ENCODE measurements around the gene CDKN2B-AS1.

Gene CDKN2B-AS1

GRCh38 chr9:22088053-22088716, 93.6 kb downstream of the CDKN2B-AS1 start:
- no peak for DNase-seq (ENCODE audit: low read depth)

GRCh38 chr9:22088717-22089061, 94.1 kb downstream of the CDKN2B-AS1 start:
- no peak for DNase-seq (ENCODE audit: low read depth)

- DNase-seq (ENCODE audit: low read depth) = no peak
Measured at GRCh38 chr9:22097707-22098106, 103.1 kb downstream of the CDKN2B-AS1 start.

- no peak for DNase-seq (ENCODE audit: low read depth)
Measured at GRCh38 chr9:22098643-22099332, 104.2 kb downstream of the CDKN2B-AS1 start.

- DNase-seq (ENCODE audit: low read depth) = no peak
Measured at GRCh38 chr9:22100626-22101025, 106.0 kb downstream of the CDKN2B-AS1 start.

- DNase-seq (ENCODE audit: low read depth) = no peak
Measured at GRCh38 chr9:22102146-22103053, 107.8 kb downstream of the CDKN2B-AS1 start.

- DNase-seq (ENCODE audit: low read depth) = no peak
Measured at GRCh38 chr9:22103685-22104575, 109.3 kb downstream of the CDKN2B-AS1 start.

GRCh38 chr9:22105005-22105722, 110.6 kb downstream of the CDKN2B-AS1 start:
- no peak for DNase-seq (ENCODE audit: low read depth)

- DNase-seq (ENCODE audit: low read depth) = no peak
Measured at GRCh38 chr9:22107202-22108045, 112.8 kb downstream of the CDKN2B-AS1 start.

- no peak for DNase-seq (ENCODE audit: low read depth)
Measured at GRCh38 chr9:22108581-22109370, 114.2 kb downstream of the CDKN2B-AS1 start.

- DNase-seq (ENCODE audit: low read depth) = no peak
Measured at GRCh38 chr9:22111176-22111953, 116.8 kb downstream of the CDKN2B-AS1 start.

- DNase-seq (ENCODE audit: low read depth) = no peak
Measured at GRCh38 chr9:22111954-22112247, 117.3 kb downstream of the CDKN2B-AS1 start.

- DNase-seq (ENCODE audit: low read depth) = no peak
Measured at GRCh38 chr9:22112870-22113821, 118.6 kb downstream of the CDKN2B-AS1 start.

GRCh38 chr9:22114956-22115355, 120.4 kb downstream of the CDKN2B-AS1 start:
- no peak for DNase-seq (ENCODE audit: low read depth)

- no peak for DNase-seq (ENCODE audit: low read depth)
Measured at GRCh38 chr9:22116758-22117157, 122.2 kb downstream of the CDKN2B-AS1 start.

- DNase-seq (ENCODE audit: low read depth) = no peak
Measured at GRCh38 chr9:22117511-22118384, 123.2 kb downstream of the CDKN2B-AS1 start.
